IMR-90 (cell line): ENCODE measurements around the gene LPIN1. TPM values are rescaled to one million over a fixed set of nuclear protein-coding genes. Genes with fewer than 3 reads are reported as not detected.

ENCODE experiments used
- ATAC-seq: fragments of 200-7000 bp; cut with Tn5 transposase; 2 replicates; pipeline ENCODE4 v1.9.1; 2020; ENCODE audit warnings: low read depth, mild to moderate bottlenecking, moderate library complexity
- BruUV-seq: library from RNA; stranded (reverse); fragments of 400-500 nt; replicated peaks from 2 replicates; lab custom pipeline; 2021; lab: Mats Ljungman, UMichigan
- CTCF ChIA-PET: fragments of 300-600 bp; formaldehyde crosslinking; extraction: SDS; loops from one replicate; lab custom pipeline; 2021; ENCODE audit warnings: antibody characterized with exemption; lab: Yijun Ruan, JAX
- POLR2A ChIA-PET: fragments of 300-600 bp; sonication (Branson Sonifier 250); formaldehyde crosslinking; loops from one replicate; lab custom pipeline; 2022; ENCODE audit warnings: antibody characterized with exemption; ENCODE audit not compliant: unreplicated experiment; lab: Charles Lee
- DNase-seq: peaks from one replicate; pipeline ENCODE4 v3.0.0; 2013
- H2AFZ ChIP-seq: replicated peaks from 2 replicates; pipeline ENCODE3; 2013; ENCODE audit warnings: low read length, mild to moderate bottlenecking; ENCODE audit not compliant: poor library complexity
- H2AK5ac ChIP-seq: 2 replicates; pipeline ENCODE4 v1.6.1; 2013; ENCODE audit warnings: low read depth, low read length, inconsistent platforms
- H2AK9ac ChIP-seq: replicated peaks from 2 replicates; pipeline ENCODE3; 2013; ENCODE audit warnings: mild to moderate bottlenecking, low read depth, low read length, moderate library complexity; ENCODE audit not compliant: poor library complexity
- H2BK120ac ChIP-seq: 2 replicates; pipeline ENCODE4 v1.6.1; 2013; ENCODE audit warnings: low read depth, low read length, inconsistent platforms
- H2BK15ac ChIP-seq: 3 replicates; pipeline ENCODE4 v1.6.1; 2013; ENCODE audit warnings: low read depth, low read length, inconsistent platforms
- H2BK20ac ChIP-seq: 2 replicates; pipeline ENCODE4 v1.6.1; 2013; ENCODE audit warnings: low read depth, mild to moderate bottlenecking, inconsistent platforms, low read length, moderate library complexity
- H2BK5ac ChIP-seq: 2 replicates; pipeline ENCODE4 v1.6.1; 2013; ENCODE audit warnings: mild to moderate bottlenecking, low read depth, low read length, inconsistent platforms; ENCODE audit not compliant: poor library complexity, severe bottlenecking
- H3K14ac ChIP-seq: replicated peaks from 2 replicates; pipeline ENCODE4 v1.6.1; 2013; ENCODE audit warnings: low read depth, low read length, inconsistent platforms
- H3K18ac ChIP-seq: 2 replicates; pipeline ENCODE4 v1.6.1; 2013; ENCODE audit warnings: low read depth, low read length, control low read depth
- H3K23ac ChIP-seq: 2 replicates; pipeline ENCODE4 v1.6.1; 2013; ENCODE audit warnings: low read depth, low read length, inconsistent platforms
- H3K27ac ChIP-seq: 2 replicates; pipeline ENCODE4 v1.5.1; 2013; ENCODE audit warnings: mild to moderate bottlenecking, control low read depth, low read length; ENCODE audit not compliant: insufficient read depth
- H3K27me3 ChIP-seq: 2 replicates; pipeline ENCODE4 v1.6.1; 2013; ENCODE audit warnings: low read length; ENCODE audit not compliant: control insufficient read depth, insufficient read depth
- H3K36me3 ChIP-seq: 2 replicates; pipeline ENCODE4 v1.6.1; 2013; ENCODE audit warnings: low read length, mixed read lengths; ENCODE audit not compliant: control insufficient read depth, insufficient read depth
- H3K4ac ChIP-seq: 2 replicates; pipeline ENCODE4 v1.6.1; 2013; ENCODE audit warnings: low read depth, low read length, inconsistent platforms
- H3K4me1 ChIP-seq: 2 replicates; pipeline ENCODE4 v1.6.1; 2013; ENCODE audit warnings: low read length, mixed read lengths; ENCODE audit not compliant: control insufficient read depth, insufficient read depth
- H3K4me2 ChIP-seq: 2 replicates; pipeline ENCODE4 v1.6.1; 2013; ENCODE audit warnings: low read depth, mild to moderate bottlenecking, control low read depth, low read length, moderate library complexity
- H3K4me3 ChIP-seq: 2 replicates; pipeline ENCODE4 v1.5.1; 2013; ENCODE audit warnings: low read depth, mild to moderate bottlenecking, control low read depth, low read length, moderate library complexity; ENCODE audit not compliant: insufficient read depth
- H3K56ac ChIP-seq: 2 replicates; pipeline ENCODE4 v1.6.1; 2013; ENCODE audit warnings: low read length, inconsistent platforms; ENCODE audit not compliant: insufficient read depth; ENCODE audit errors: extremely low read depth
- H3K79me1 ChIP-seq, 2 experiments: 2 replicates each; pipeline ENCODE4 v1.6.1; 2013; ENCODE audit warnings: low read length in 2 of 2, inconsistent platforms in 1 of 2, low read depth in 1 of 2
- H3K9ac ChIP-seq: 2 replicates; pipeline ENCODE4 v1.6.1; 2013; ENCODE audit warnings: low read depth, low read length, control low read depth
- H3K9me1 ChIP-seq: 2 replicates; pipeline ENCODE4 v1.6.1; 2013; ENCODE audit warnings: low read length, inconsistent platforms; ENCODE audit not compliant: insufficient read depth
- H3K9me3 ChIP-seq: 2 replicates; pipeline ENCODE4 v1.6.1; 2013; ENCODE audit warnings: low read length; ENCODE audit not compliant: control insufficient read depth, insufficient read depth
- H4K20me1 ChIP-seq: 2 replicates; pipeline ENCODE4 v1.6.1; 2013; ENCODE audit warnings: low read length, inconsistent platforms; ENCODE audit not compliant: insufficient read depth
- H4K5ac ChIP-seq: 2 replicates; pipeline ENCODE4 v1.6.1; 2013; ENCODE audit warnings: mild to moderate bottlenecking, low read depth, low read length, control low read depth
- H4K8ac ChIP-seq, 2 experiments: 2 replicates each; pipeline ENCODE4 v1.6.1; 2013; ENCODE audit warnings: low read depth in 2 of 2, low read length in 2 of 2, control low read depth in 1 of 2, inconsistent platforms in 1 of 2
- H4K91ac ChIP-seq: 2 replicates; pipeline ENCODE4 v1.6.1; 2013; ENCODE audit warnings: low read depth, low read length, inconsistent platforms; ENCODE audit not compliant: insufficient read depth
- MAFK ChIP-seq: IDR thresholded peaks from 2 replicates; pipeline ENCODE4 v1.6.1; 2012; ENCODE audit warnings: low read depth, low read length, improper control_type of control experiment
- MXI1 ChIP-seq: IDR thresholded peaks from 2 replicates; pipeline ENCODE4 v1.6.1; 2012; ENCODE audit warnings: low read depth, mild to moderate bottlenecking, low read length, moderate library complexity, borderline replicate concordance
- RCOR1 ChIP-seq: IDR thresholded peaks from 2 replicates; pipeline ENCODE4 v1.6.1; 2012; ENCODE audit warnings: mild to moderate bottlenecking, low read length, improper control_type of control experiment; ENCODE audit not compliant: insufficient replicate concordance
- WGBS, 2 experiments: methylation state at CpG; one replicate each; pipeline versions ENCODE4 v1.1.5 to v1.1.7; 2013; ENCODE audit warnings: missing lambda C conversion rate in 2 of 2; ENCODE audit not compliant: insufficient read length in 1 of 2; ENCODE audit errors: extremely low coverage in 2 of 2; 5-methylcytosine and 5-hydroxymethylcytosine counted together
- dilution Hi-C: fragments of 300-500 bp; cut with HindIII; formaldehyde crosslinking; loops from one replicate; pipeline ENCODE4 v1.14.3; 2018; ENCODE audit warnings: low sequenced_read_pairs; ENCODE audit not compliant: unreplicated experiment
- in situ Hi-C: fragments of 300-500 bp; cut with MboI; formaldehyde crosslinking; loops from 3 replicates; pipeline ENCODE4 v1.14.3; 2019; ENCODE audit warnings: low sequenced_read_pairs, inconsistent platforms, mixed read lengths
- intact Hi-C: fragments of 100-400 bp; cut with micrococcal nuclease; formaldehyde crosslinking; loops from 2 replicates; pipeline ENCODE4 v1.10.0; 2022
- polyA plus RNA-seq, 3 experiments: library from polyadenylated mRNA; depleted of rRNA; stranded (reverse); fragments of >200 nt; gene quantifications; 2 replicates each; pipeline ENCODE4 v1.2.3, GENCODE V29; 2012; ENCODE audit warnings: low replicate concordance in 1 of 3
- total RNA-seq: library from RNA; depleted of rRNA; stranded (reverse); fragments of >200 nt; gene quantifications from 2 replicates; pipeline ENCODE4 v1.2.3, GENCODE V29; 2012

The LPIN1 gene
- total and polyA plus RNA-seq, 2 of the 4 experiments (the other 2 are of a cell fraction): 21.3 to 25.1 TPM

GRCh38 chr2:11822746-11823451 is 76.5 kb downstream of the LPIN1 start:
- H2BK20ac ChIP-seq: peak overlapping the region; percentile 26
- ATAC-seq (peak; percentile 68), DNase-seq (peak; percentile 66)
- no peak overlapping the region for H3K4me3 ChIP-seq
- H3K23ac ChIP-seq: peak overlapping the region; percentile 31; the same call in 1 of the 2 replicates
- H3K14ac ChIP-seq: no peak overlapping the region
- ChIA-PET POLR2A (no interaction called here), CTCF (interaction anchor here (0.6 kb wide), 1 partner anchor 860 kb away, joined by 3 read pairs; no protein-coding TSS in a partner anchor)
- H4K91ac ChIP-seq: peak overlapping the region; percentile 60; the same call in 1 of the 2 replicates
- WGBS, 2 experiments: 94% methylated on average over 2 of the region's 19 CpGs; no CpG with 5 or more reads in 1 of the 2 experiments
- TF ChIP-seq MXI1 (no peak), RCOR1 (no peak), MAFK (no peak)
- peak overlapping the region; percentile 30; the same call in 1 of the 2 replicates for H2BK120ac ChIP-seq
- H4K20me1 ChIP-seq: no peaks in the 10 kb centered on the region; the same call in 1 of the 2 replicates
- H3K36me3 ChIP-seq: peaks cover 19% of the 10 kb centered on the region
- peak overlapping the region; percentile 4; the same call in 1 of the 2 replicates for H4K5ac ChIP-seq
- H3K56ac ChIP-seq: no peak overlapping the region
- BruUV-seq: no TSS peak
- peak overlapping the region; percentile 29 for H3K4me2 ChIP-seq
- no peak overlapping the region; the same call in 2 of the 3 replicates for H2BK15ac ChIP-seq
- intact Hi-C loops: loop anchor here (10.0 kb wide), 1 partner anchor 592 kb away; no protein-coding TSS in a partner anchor
- H3K9me1 ChIP-seq: peaks cover 14% of the 10 kb centered on the region
- H3K9ac ChIP-seq: no peak overlapping the region
- H3K4ac ChIP-seq: peak overlapping the region; percentile 56
- 0 out of 2 replicates have a peak overlapping the region, but pooled peaks have one; percentile 7 for H2AK5ac ChIP-seq
- H2AK9ac ChIP-seq: no peak overlapping the region
- in situ Hi-C loops: no loop called here
- peak overlapping the region; percentile 40 for H3K18ac ChIP-seq
- peak overlapping the region; percentile 40 for H3K27ac ChIP-seq
- peak overlapping the region; percentile 26 for H2BK5ac ChIP-seq
- dilution Hi-C loops: no loop called here
- no peaks in the 10 kb centered on the region for H3K79me1 ChIP-seq
- 0 out of 4 replicates have a peak overlapping the region, but pooled peaks of 1 of the 2 experiments have one; percentile 22 for H4K8ac ChIP-seq
- no peaks in the 10 kb centered on the region for H3K27me3 ChIP-seq
- peaks cover 17% of the 10 kb centered on the region for H3K4me1 ChIP-seq
- no peaks in the 10 kb centered on the region for H3K9me3 ChIP-seq
- H2AFZ ChIP-seq: peak overlapping the region; percentile 25
